DOHH2 (cell line): ENCODE data around the gene SDHC.

ENCODE experiments used
- EZH2phosphoT487 ChIP-seq: fragments of 200-600 bp; sonication (generic); IDR thresholded peaks from 2 replicates; pipeline ENCODE4 v1.6.1; 2017; ENCODE audit warnings: borderline replicate concordance, mild to moderate bottlenecking, antibody characterized with exemption, low read length, moderate library complexity, mixed read lengths
- TF ChIP-seq, protein P1 (sequence below): fragments of 200-600 bp; sonication (generic); IDR thresholded peaks from one replicate; pipeline ENCODE4 v1.5.1; 2014; ENCODE audit warnings: antibody characterized with exemption, mild to moderate bottlenecking, low read depth, low read length; ENCODE audit not compliant: poor library complexity, severe bottlenecking

GRCh38 chr1:161299347-161299746, 14.8 kb upstream of the SDHC start:
- TF ChIP-seq, protein P1, sequence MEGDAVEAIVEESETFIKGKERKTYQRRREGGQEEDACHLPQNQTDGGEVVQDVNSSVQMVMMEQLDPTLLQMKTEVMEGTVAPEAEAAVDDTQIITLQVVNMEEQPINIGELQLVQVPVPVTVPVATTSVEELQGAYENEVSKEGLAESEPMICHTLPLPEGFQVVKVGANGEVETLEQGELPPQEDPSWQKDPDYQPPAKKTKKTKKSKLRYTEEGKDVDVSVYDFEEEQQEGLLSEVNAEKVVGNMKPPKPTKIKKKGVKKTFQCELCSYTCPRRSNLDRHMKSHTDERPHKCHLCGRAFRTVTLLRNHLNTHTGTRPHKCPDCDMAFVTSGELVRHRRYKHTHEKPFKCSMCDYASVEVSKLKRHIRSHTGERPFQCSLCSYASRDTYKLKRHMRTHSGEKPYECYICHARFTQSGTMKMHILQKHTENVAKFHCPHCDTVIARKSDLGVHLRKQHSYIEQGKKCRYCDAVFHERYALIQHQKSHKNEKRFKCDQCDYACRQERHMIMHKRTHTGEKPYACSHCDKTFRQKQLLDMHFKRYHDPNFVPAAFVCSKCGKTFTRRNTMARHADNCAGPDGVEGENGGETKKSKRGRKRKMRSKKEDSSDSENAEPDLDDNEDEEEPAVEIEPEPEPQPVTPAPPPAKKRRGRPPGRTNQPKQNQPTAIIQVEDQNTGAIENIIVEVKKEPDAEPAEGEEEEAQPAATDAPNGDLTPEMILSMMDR: no peak
- no peak for TF ChIP-seq EZH2phosphoT487
